ENCODE data around the gene INKA2. TPM values are rescaled to one million over a fixed set of nuclear protein-coding genes. Genes with fewer than 3 reads are reported as not detected.

INKA2 gene
- total RNA-seq, 1 donor from 2014 or later, result 28.5 TPM

Other genes starting within 250 kb of the INKA2 start
- 3.8 TPM for gene ADORA3, start 235.8 kb downstream of the INKA2 start, total RNA-seq
- 1.7 TPM for gene TMIGD3, start 235.8 kb downstream of the INKA2 start, total RNA-seq
- 107 TPM for gene RAP1A, start 119.6 kb downstream of the INKA2 start, total RNA-seq
- 6.6 TPM for gene DDX20, start 16.5 kb upstream of the INKA2 start, total RNA-seq